ENCODE measurements around the gene PCDHGA1.
"Not testable (repeated sequence)": the region's sequence is repeated elsewhere in the genome, so short reads cannot be mapped to it uniquely, and the experiment has no call there.

Gene PCDHGA1

GRCh38 chr5:141393267-141393666, 63.0 kb downstream of the PCDHGA1 start:
- H3K36me3 Mint-ChIP-seq (ENCODE audit: insufficient read depth), result peaks cover 2% of the 10 kb centered on the region
- no peak overlapping the region for H3K4me3 Mint-ChIP-seq
- H3K9me3 Mint-ChIP-seq, result peaks cover 15% of the 10 kb centered on the region
- H3K27ac Mint-ChIP-seq (ENCODE audit: low read depth), result no peak overlapping the region
- no peak for ATAC-seq (replicated peaks; ENCODE audit: extremely low read depth, poor library complexity, severe bottlenecking)
- no peaks in the 10 kb centered on the region for H3K4me1 Mint-ChIP-seq
- peaks cover 67% of the 10 kb centered on the region for H3K27me3 Mint-ChIP-seq
- DNase-seq (ENCODE audit: low spot score in 2 of 2), result no peak

GRCh38 chr5:141394401-141395187, 64.3 kb downstream of the PCDHGA1 start:
- H3K27me3 Mint-ChIP-seq, result peaks cover 57% of the 10 kb centered on the region

GRCh38 chr5:141397756-141398551, 67.6 kb downstream of the PCDHGA1 start, which contains the start of gene PCDHGB5:
PCDHGB5 (plus strand) TSS chr5:141397947; CDS start chr5:141398128, 181 bp downstream.
- H3K4me1 Mint-ChIP-seq; H3K4me3 Mint-ChIP-seq; H3K36me3 Mint-ChIP-seq (ENCODE audit: insufficient read depth); H3K9me3 Mint-ChIP-seq; H3K27ac Mint-ChIP-seq (ENCODE audit: low read depth); DNase-seq (ENCODE audit: low spot score in 2 of 2): not testable (repeated sequence)
- H3K27me3 Mint-ChIP-seq, result peaks cover 55% of the 10 kb centered on the region
- peak; percentile 46 for ATAC-seq (replicated peaks; ENCODE audit: extremely low read depth, poor library complexity, severe bottlenecking)

More at GRCh38 chr5:141394401-141395187, 64.3 kb downstream of the PCDHGA1 start:
- not testable (repeated sequence) for H3K4me3 Mint-ChIP-seq; DNase-seq (ENCODE audit: low spot score in 2 of 2); H3K4me1 Mint-ChIP-seq; ATAC-seq (replicated peaks; ENCODE audit: extremely low read depth, poor library complexity, severe bottlenecking); H3K27ac Mint-ChIP-seq (ENCODE audit: low read depth); H3K36me3 Mint-ChIP-seq (ENCODE audit: insufficient read depth)
- peaks cover 11% of the 10 kb centered on the region for H3K9me3 Mint-ChIP-seq

- Mint-ChIP-seq H3K4me3 (no peak overlapping the region), H3K36me3 (ENCODE audit: insufficient read depth) (no peaks in the 10 kb centered on the region), H3K27ac (ENCODE audit: low read depth) (no peak overlapping the region), H3K9me3 (peaks cover 6% of the 10 kb centered on the region), H3K4me1 (no peaks in the 10 kb centered on the region), H3K27me3 (peaks cover 61% of the 10 kb centered on the region)
- DNase-seq (ENCODE audit: low spot score in 2 of 2), result no peak
- ATAC-seq (replicated peaks; ENCODE audit: extremely low read depth, poor library complexity, severe bottlenecking), result no peak
Observed at GRCh38 chr5:141398608-141399007, 68.3 kb downstream of the PCDHGA1 start.

GRCh38 chr5:141399555-141400258, 69.4 kb downstream of the PCDHGA1 start:
- H3K4me1 Mint-ChIP-seq, result no peaks in the 10 kb centered on the region
- H3K36me3 Mint-ChIP-seq (ENCODE audit: insufficient read depth), result peaks cover 3% of the 10 kb centered on the region
- no peak overlapping the region for H3K27ac Mint-ChIP-seq (ENCODE audit: low read depth)
- ATAC-seq (replicated peaks; ENCODE audit: extremely low read depth, poor library complexity, severe bottlenecking), result no peak
- no peak for DNase-seq (ENCODE audit: low spot score in 2 of 2)
- H3K9me3 Mint-ChIP-seq, result peaks cover 6% of the 10 kb centered on the region
- peaks cover 68% of the 10 kb centered on the region for H3K27me3 Mint-ChIP-seq
- no peak overlapping the region for H3K4me3 Mint-ChIP-seq

GRCh38 chr5:141402553-141403243, 72.4 kb downstream of the PCDHGA1 start, which contains the start of gene PCDHGA9:
PCDHGA9 (plus strand) TSS chr5:141402778; CDS start chr5:141402953, 175 bp downstream.
- Mint-ChIP-seq H3K9me3 (peaks cover 6% of the 10 kb centered on the region), H3K36me3 (ENCODE audit: insufficient read depth) (peaks cover 3% of the 10 kb centered on the region), H3K4me3 (peak within 1 kb of the TSS; percentile 40), H3K27me3 (peaks cover 68% of the 10 kb centered on the region), H3K27ac (ENCODE audit: low read depth) (no peak within 1 kb of the TSS), H3K4me1 (no peaks in the 10 kb centered on the region)
- DNase-seq (ENCODE audit: low spot score in 2 of 2) (no peak), ATAC-seq (replicated peaks; ENCODE audit: extremely low read depth, poor library complexity, severe bottlenecking) (no peak)

- no peak overlapping the region for H3K4me3 Mint-ChIP-seq
- ATAC-seq (replicated peaks; ENCODE audit: extremely low read depth, poor library complexity, severe bottlenecking), result no peak
- peaks cover 5% of the 10 kb centered on the region for H3K36me3 Mint-ChIP-seq (ENCODE audit: insufficient read depth)
Observed at GRCh38 chr5:141403387-141403786, 73.1 kb downstream of the PCDHGA1 start.

GRCh38 chr5:141407790-141408505, 77.6 kb downstream of the PCDHGA1 start, which contains the start of gene PCDHGB6:
PCDHGB6 (plus strand) TSS chr5:141408021; CDS start chr5:141408203, 182 bp downstream.
- peak within 1 kb of the TSS; percentile 46 for H3K27ac Mint-ChIP-seq (ENCODE audit: low read depth)
- H3K27me3 Mint-ChIP-seq, result peaks cover 85% of the 10 kb centered on the region
- not testable (repeated sequence) for H3K4me1 Mint-ChIP-seq; H3K9me3 Mint-ChIP-seq; H3K36me3 Mint-ChIP-seq (ENCODE audit: insufficient read depth); DNase-seq (ENCODE audit: low spot score in 2 of 2); ATAC-seq (replicated peaks; ENCODE audit: extremely low read depth, poor library complexity, severe bottlenecking)
- H3K4me3 Mint-ChIP-seq, result peak within 1 kb of the TSS; percentile 32

More at GRCh38 chr5:141403387-141403786, 73.1 kb downstream of the PCDHGA1 start:
- DNase-seq (ENCODE audit: low spot score in 2 of 2), result no peak
- H3K4me1 Mint-ChIP-seq, result no peaks in the 10 kb centered on the region
- no peak overlapping the region for H3K27ac Mint-ChIP-seq (ENCODE audit: low read depth)
- H3K9me3 Mint-ChIP-seq, result peaks cover 6% of the 10 kb centered on the region
- peaks cover 75% of the 10 kb centered on the region for H3K27me3 Mint-ChIP-seq

GRCh38 chr5:141409598-141410306, 79.4 kb downstream of the PCDHGA1 start:
- DNase-seq (ENCODE audit: low spot score in 2 of 2) (no peak), ATAC-seq (replicated peaks; ENCODE audit: extremely low read depth, poor library complexity, severe bottlenecking) (no peak)
- Mint-ChIP-seq H3K27ac (ENCODE audit: low read depth) (no peak overlapping the region), H3K4me1 (peaks cover 18% of the 10 kb centered on the region), H3K27me3 (peaks cover 85% of the 10 kb centered on the region), H3K36me3 (ENCODE audit: insufficient read depth) (peaks cover 9% of the 10 kb centered on the region), H3K4me3 (no peak overlapping the region), H3K9me3 (peaks cover 10% of the 10 kb centered on the region)

GRCh38 chr5:141411575-141411974, 81.3 kb downstream of the PCDHGA1 start:
- H3K27ac Mint-ChIP-seq (ENCODE audit: low read depth), result no peak overlapping the region

More at GRCh38 chr5:141411575-141411974, 81.3 kb downstream of the PCDHGA1 start:
- peaks cover 85% of the 10 kb centered on the region for H3K27me3 Mint-ChIP-seq
- peaks cover 9% of the 10 kb centered on the region for H3K36me3 Mint-ChIP-seq (ENCODE audit: insufficient read depth)
- DNase-seq (ENCODE audit: low spot score in 2 of 2) (no peak), ATAC-seq (replicated peaks; ENCODE audit: extremely low read depth, poor library complexity, severe bottlenecking) (no peak)
- H3K4me3 Mint-ChIP-seq, result no peak overlapping the region
- H3K9me3 Mint-ChIP-seq, result peaks cover 10% of the 10 kb centered on the region
- H3K4me1 Mint-ChIP-seq, result peaks cover 18% of the 10 kb centered on the region

All from central memory CD8-positive, alpha-beta T cell (primary cell).